Stimulated activated effector memory CD8-positive, alpha-beta T cell treated with anti-CD3 and anti-CD28 coated beads, Interleukin-12 subunit alpha, Interleukin-12 subunit beta, amount 100 ng/mL, for 72 hours (primary cell): ENCODE results near the gene ASAP2.
"Not testable (repeated sequence)": the region's sequence is repeated elsewhere in the genome, so short reads cannot be mapped to it uniquely, and the experiment has no call there.

Source experiments
- ATAC-seq: fragments of 150-1000 bp; cut with Tn5 transposase; 2 replicates; pipeline ENCODE4 v1.10.0; 2021
- DNase-seq, 2 donors: peaks; one replicate each; pipeline ENCODE4 v3.0.0; 2021 to 2022; ENCODE audit warnings: low spot score in 2 of 2
- H3K27ac Mint-ChIP-seq: one replicate; pipeline ENCODE4 v1.8.0; 2022; ENCODE audit warnings: mild to moderate bottlenecking, mixed read lengths
- H3K36me3 Mint-ChIP-seq: one replicate; pipeline ENCODE4 v1.8.0; 2022; ENCODE audit warnings: mild to moderate bottlenecking, mixed read lengths
- H3K4me1 Mint-ChIP-seq: one replicate; pipeline ENCODE4 v1.8.0; 2022; ENCODE audit warnings: mixed read lengths
- H3K4me3 Mint-ChIP-seq: one replicate; pipeline ENCODE4 v1.8.0; 2022; ENCODE audit warnings: mild to moderate bottlenecking, mixed read lengths
- H3K9me3 Mint-ChIP-seq: one replicate; pipeline ENCODE4 v1.8.0; 2022; ENCODE audit warnings: mixed read lengths

ASAP2 gene

GRCh38 chr2:9262671-9263171 is 56.1 kb downstream of the ASAP2 start:
- no peak for ATAC-seq
- DNase-seq: no peak
- no peaks in the 10 kb centered on the region for H3K4me1 Mint-ChIP-seq
- no peaks in the 10 kb centered on the region for H3K9me3 Mint-ChIP-seq
- H3K4me3 Mint-ChIP-seq: no peak overlapping the region
- no peak overlapping the region for H3K27ac Mint-ChIP-seq
- no peaks in the 10 kb centered on the region for H3K36me3 Mint-ChIP-seq

GRCh38 chr2:9263428-9263827 is 56.8 kb downstream of the ASAP2 start:
- ATAC-seq (no peak), DNase-seq (no peak)
- Mint-ChIP-seq H3K36me3 (no peaks in the 10 kb centered on the region), H3K4me3 (no peak overlapping the region), H3K27ac (no peak overlapping the region), H3K4me1 (no peaks in the 10 kb centered on the region), H3K9me3 (no peaks in the 10 kb centered on the region)

GRCh38 chr2:9264301-9264700 is 57.7 kb downstream of the ASAP2 start:
- H3K4me3 Mint-ChIP-seq: no peak overlapping the region
- H3K36me3 Mint-ChIP-seq: no peaks in the 10 kb centered on the region
- ATAC-seq (no peak), DNase-seq (no peak)
- no peaks in the 10 kb centered on the region for H3K9me3 Mint-ChIP-seq
- no peak overlapping the region for H3K27ac Mint-ChIP-seq
- H3K4me1 Mint-ChIP-seq: no peaks in the 10 kb centered on the region

- H3K4me3 Mint-ChIP-seq: no peak overlapping the region
- no peaks in the 10 kb centered on the region for H3K9me3 Mint-ChIP-seq
- DNase-seq (no peak), ATAC-seq (no peak)
- H3K4me1 Mint-ChIP-seq: no peaks in the 10 kb centered on the region
- H3K27ac Mint-ChIP-seq: no peak overlapping the region
- H3K36me3 Mint-ChIP-seq: no peaks in the 10 kb centered on the region
Measured at GRCh38 chr2:9266711-9267110, 60.1 kb downstream of the ASAP2 start.

- not testable (repeated sequence) for H3K27ac Mint-ChIP-seq, ATAC-seq, H3K36me3 Mint-ChIP-seq, H3K4me3 Mint-ChIP-seq, H3K4me1 Mint-ChIP-seq, H3K9me3 Mint-ChIP-seq, DNase-seq
Measured at GRCh38 chr2:9267286-9267685, 60.7 kb downstream of the ASAP2 start.

- no peak overlapping the region for H3K4me3 Mint-ChIP-seq
- DNase-seq (no peak), ATAC-seq (no peak)
- no peaks in the 10 kb centered on the region for H3K4me1 Mint-ChIP-seq
- H3K9me3 Mint-ChIP-seq: no peaks in the 10 kb centered on the region
- H3K27ac Mint-ChIP-seq: no peak overlapping the region
- no peaks in the 10 kb centered on the region for H3K36me3 Mint-ChIP-seq
Measured at GRCh38 chr2:9268301-9269080, 61.9 kb downstream of the ASAP2 start.

- ATAC-seq (no peak), DNase-seq (no peak)
- Mint-ChIP-seq H3K4me3 (no peak overlapping the region), H3K9me3 (no peaks in the 10 kb centered on the region), H3K4me1 (no peaks in the 10 kb centered on the region), H3K36me3 (no peaks in the 10 kb centered on the region), H3K27ac (no peak overlapping the region)
Measured at GRCh38 chr2:9269295-9269694, 62.7 kb downstream of the ASAP2 start.

GRCh38 chr2:9269695-9270360 is 63.2 kb downstream of the ASAP2 start:
- Mint-ChIP-seq H3K27ac (no peak overlapping the region), H3K4me3 (no peak overlapping the region), H3K9me3 (no peaks in the 10 kb centered on the region), H3K4me1 (no peaks in the 10 kb centered on the region), H3K36me3 (no peaks in the 10 kb centered on the region)
- no peak for ATAC-seq
- no peak for DNase-seq

GRCh38 chr2:9271091-9271490 is 64.5 kb downstream of the ASAP2 start:
- Mint-ChIP-seq H3K9me3 (no peaks in the 10 kb centered on the region), H3K4me3 (no peak overlapping the region), H3K4me1 (no peaks in the 10 kb centered on the region), H3K27ac (no peak overlapping the region), H3K36me3 (no peaks in the 10 kb centered on the region)
- ATAC-seq: no peak
- DNase-seq: no peak

GRCh38 chr2:9271691-9272090 is 65.1 kb downstream of the ASAP2 start:
- ATAC-seq (no peak), DNase-seq (no peak)
- H3K9me3 Mint-ChIP-seq: no peaks in the 10 kb centered on the region
- H3K4me3 Mint-ChIP-seq: no peak overlapping the region
- no peaks in the 10 kb centered on the region for H3K36me3 Mint-ChIP-seq
- no peaks in the 10 kb centered on the region for H3K4me1 Mint-ChIP-seq
- no peak overlapping the region for H3K27ac Mint-ChIP-seq

GRCh38 chr2:9273486-9274130 is 67.0 kb downstream of the ASAP2 start:
- DNase-seq: no peak
- Mint-ChIP-seq H3K4me1 (no peaks in the 10 kb centered on the region), H3K9me3 (no peaks in the 10 kb centered on the region), H3K4me3 (no peak overlapping the region), H3K27ac (no peak overlapping the region), H3K36me3 (no peaks in the 10 kb centered on the region)
- no peak for ATAC-seq

GRCh38 chr2:9274701-9275343 is 68.2 kb downstream of the ASAP2 start:
- no peak for DNase-seq
- no peak overlapping the region for H3K4me3 Mint-ChIP-seq

GRCh38 chr2:9275399-9275798 is 68.8 kb downstream of the ASAP2 start:
- H3K36me3 Mint-ChIP-seq: no peaks in the 10 kb centered on the region
- no peaks in the 10 kb centered on the region for H3K4me1 Mint-ChIP-seq
- ATAC-seq: no peak
- no peak overlapping the region for H3K27ac Mint-ChIP-seq
- H3K9me3 Mint-ChIP-seq: no peaks in the 10 kb centered on the region
- no peak for DNase-seq
- H3K4me3 Mint-ChIP-seq: no peak overlapping the region

More at GRCh38 chr2:9274701-9275343, 68.2 kb downstream of the ASAP2 start:
- H3K4me1 Mint-ChIP-seq: no peaks in the 10 kb centered on the region
- no peak for ATAC-seq
- no peak overlapping the region for H3K27ac Mint-ChIP-seq
- H3K9me3 Mint-ChIP-seq: no peaks in the 10 kb centered on the region
- no peaks in the 10 kb centered on the region for H3K36me3 Mint-ChIP-seq

- H3K36me3 Mint-ChIP-seq: no peaks in the 10 kb centered on the region
- ATAC-seq (no peak), DNase-seq (no peak)
- no peaks in the 10 kb centered on the region for H3K4me1 Mint-ChIP-seq
- H3K4me3 Mint-ChIP-seq: no peak overlapping the region
- no peaks in the 10 kb centered on the region for H3K9me3 Mint-ChIP-seq
- no peak overlapping the region for H3K27ac Mint-ChIP-seq
Measured at GRCh38 chr2:9276074-9276473, 69.5 kb downstream of the ASAP2 start.

GRCh38 chr2:9276901-9277451 is 70.4 kb downstream of the ASAP2 start:
- DNase-seq (no peak), ATAC-seq (no peak)
- no peak overlapping the region for H3K27ac Mint-ChIP-seq
- H3K4me3 Mint-ChIP-seq: no peak overlapping the region
- no peaks in the 10 kb centered on the region for H3K9me3 Mint-ChIP-seq
- no peaks in the 10 kb centered on the region for H3K4me1 Mint-ChIP-seq
- H3K36me3 Mint-ChIP-seq: no peaks in the 10 kb centered on the region
